ENCODE results near the gene LMX1B. TPM values are rescaled to one million over a fixed set of nuclear protein-coding genes. Genes with fewer than 3 reads are reported as not detected.

Gene LMX1B
- total and polyA plus RNA-seq, 2 of the 4 experiments (the other 2 are of a cell fraction): not detected

DNA sequence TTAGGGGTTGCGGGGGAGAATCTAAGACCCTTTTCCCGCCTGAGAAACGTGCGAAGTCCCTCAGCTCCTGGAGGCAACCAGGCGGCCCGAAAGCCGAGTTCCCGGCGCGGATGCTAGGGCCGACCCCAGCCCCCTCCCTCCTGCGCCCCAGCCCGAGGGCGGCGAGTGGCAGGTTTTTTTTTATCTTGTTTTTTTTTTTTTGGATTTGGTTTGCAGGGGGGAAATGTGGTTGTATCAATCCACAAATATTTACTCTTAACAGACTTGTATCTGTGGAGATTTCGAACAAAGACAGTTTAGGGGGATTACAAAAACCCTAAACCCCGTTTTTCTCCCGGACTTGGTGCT is 10.7 kb downstream of the LMX1B start (continued):
- TF ChIP-seq, protein P1, sequence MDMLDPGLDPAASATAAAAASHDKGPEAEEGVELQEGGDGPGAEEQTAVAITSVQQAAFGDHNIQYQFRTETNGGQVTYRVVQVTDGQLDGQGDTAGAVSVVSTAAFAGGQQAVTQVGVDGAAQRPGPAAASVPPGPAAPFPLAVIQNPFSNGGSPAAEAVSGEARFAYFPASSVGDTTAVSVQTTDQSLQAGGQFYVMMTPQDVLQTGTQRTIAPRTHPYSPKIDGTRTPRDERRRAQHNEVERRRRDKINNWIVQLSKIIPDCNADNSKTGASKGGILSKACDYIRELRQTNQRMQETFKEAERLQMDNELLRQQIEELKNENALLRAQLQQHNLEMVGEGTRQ (IDR thresholded peaks at IDR 0.05; ENCODE audit: low read depth, low read length): no peak

DNA sequence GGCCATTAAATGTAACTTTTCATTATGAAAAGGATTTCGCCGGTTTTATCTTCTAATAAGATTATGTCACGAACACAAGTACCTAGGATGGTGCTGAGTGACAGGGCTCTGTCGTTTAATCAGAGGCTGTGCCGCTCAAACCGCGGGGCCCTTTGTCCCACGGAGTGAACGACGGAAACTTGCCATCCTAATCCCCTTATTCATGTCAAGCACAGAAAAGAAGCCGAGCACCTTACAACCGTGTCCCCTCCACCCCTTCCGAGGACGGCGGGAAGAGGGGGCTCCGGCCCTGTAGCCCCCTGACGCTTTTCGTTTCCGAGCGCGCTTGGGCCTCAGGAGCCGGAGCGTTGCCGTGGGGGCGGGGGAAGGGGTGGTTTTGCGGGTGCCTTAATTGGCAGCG is 11.2 kb downstream of the LMX1B start:
- H3K18ac ChIP-seq (ENCODE audit: low read depth, low read length): no peak overlapping the region
- H2AK5ac ChIP-seq (ENCODE audit: low read depth, low read length): no peak overlapping the region
- H3K4ac ChIP-seq (ENCODE audit: low read depth, low read length): no peak overlapping the region
- H2AK9ac ChIP-seq (replicated peaks; ENCODE audit: low read depth, low read length, poor library complexity): no peak overlapping the region
- no peak overlapping the region for H3K9ac ChIP-seq (ENCODE audit: low read depth, low read length)
- no peak overlapping the region for H3K23ac ChIP-seq (ENCODE audit: low read depth, low read length)
- H3K4me3 ChIP-seq (ENCODE audit: insufficient read depth, low read depth, low read length): no peak overlapping the region
- no peaks in the 10 kb centered on the region for H3K36me3 ChIP-seq (ENCODE audit: control insufficient read depth, insufficient read depth, low read length)
- in situ Hi-C loops (cut with MboI; ENCODE audit: low sequenced_read_pairs): no loop called here
- TF ChIP-seq NFE2L2 (IDR thresholded peaks at IDR 0.05; ENCODE audit: low read depth, low read length): no peak
- no peak for TF ChIP-seq RAD21 (IDR thresholded peaks at IDR 0.05; ENCODE audit: low read length)
- H3K27ac ChIP-seq (ENCODE audit: insufficient read depth, low read length): no peak overlapping the region
- H4K5ac ChIP-seq (ENCODE audit: low read depth, low read length): no peak overlapping the region
- POLR2A ChIA-PET (ENCODE audit: unreplicated experiment): no interaction called here
- no peak overlapping the region for H2BK20ac ChIP-seq (ENCODE audit: low read depth, low read length)
- no peaks in the 10 kb centered on the region; the same call in 1 of the 2 replicates for H3K9me3 ChIP-seq (ENCODE audit: control insufficient read depth, insufficient read depth, low read length)
- no peak overlapping the region for H3K4me2 ChIP-seq (ENCODE audit: low read depth, low read length)
- dilution Hi-C loops (cut with HindIII; ENCODE audit: low sequenced_read_pairs, unreplicated experiment): no loop called here
- H4K91ac ChIP-seq (ENCODE audit: insufficient read depth, low read depth, low read length): no peak overlapping the region
- H3K4me1 ChIP-seq (ENCODE audit: control insufficient read depth, insufficient read depth, low read length): no peaks in the 10 kb centered on the region
- no peak overlapping the region for H2BK120ac ChIP-seq (ENCODE audit: low read depth, low read length)
- no peak overlapping the region for H4K8ac ChIP-seq (ENCODE audit: low read depth in 2 of 2, low read length in 2 of 2)
- no peak overlapping the region for H2AFZ ChIP-seq (replicated peaks; ENCODE audit: low read length, poor library complexity)
- peaks cover 94% of the 10 kb centered on the region for H3K27me3 ChIP-seq (ENCODE audit: control insufficient read depth, insufficient read depth, low read length)
- H4K20me1 ChIP-seq (ENCODE audit: insufficient read depth, low read length): no peaks in the 10 kb centered on the region; the same call in 1 of the 2 replicates
- no peak overlapping the region for H3K14ac ChIP-seq (replicated peaks; ENCODE audit: low read depth, low read length)
- no peak overlapping the region for H3K56ac ChIP-seq (ENCODE audit: extremely low read depth, insufficient read depth, low read length)
- no peaks in the 10 kb centered on the region for H3K79me1 ChIP-seq (ENCODE audit: low read depth in 1 of 2, low read length in 2 of 2)
- BruUV-seq (replicated peaks): no TSS peak
- WGBS, 2 experiments (ENCODE audit: extremely low coverage in 2 of 2, insufficient read length in 1 of 2): 0% methylated on average over 5 of the region's 27 CpGs; no CpG with 5 or more reads in 1 of the 2 experiments
- CTCF ChIA-PET: no interaction called here
- intact Hi-C loops (cut with micrococcal nuclease): no loop called here
- no peaks in the 10 kb centered on the region for H3K9me1 ChIP-seq (ENCODE audit: insufficient read depth, low read length)
- H2BK5ac ChIP-seq (ENCODE audit: low read depth, low read length, poor library complexity, severe bottlenecking): no peak overlapping the region
- no peak for DNase-seq
- ATAC-seq (ENCODE audit: low read depth): no peak
- H2BK15ac ChIP-seq (ENCODE audit: low read depth, low read length): no peak overlapping the region

Data from IMR-90 (cell line).